ENCODE data around the gene PDLIM4. TPM values are rescaled to one million over a fixed set of nuclear protein-coding genes. Genes with fewer than 3 reads are reported as not detected.

PDLIM4 gene
- total RNA-seq, 3 donors from 2014 or later: 0.32 to 0.43 (median 0.35) TPM

DNA sequence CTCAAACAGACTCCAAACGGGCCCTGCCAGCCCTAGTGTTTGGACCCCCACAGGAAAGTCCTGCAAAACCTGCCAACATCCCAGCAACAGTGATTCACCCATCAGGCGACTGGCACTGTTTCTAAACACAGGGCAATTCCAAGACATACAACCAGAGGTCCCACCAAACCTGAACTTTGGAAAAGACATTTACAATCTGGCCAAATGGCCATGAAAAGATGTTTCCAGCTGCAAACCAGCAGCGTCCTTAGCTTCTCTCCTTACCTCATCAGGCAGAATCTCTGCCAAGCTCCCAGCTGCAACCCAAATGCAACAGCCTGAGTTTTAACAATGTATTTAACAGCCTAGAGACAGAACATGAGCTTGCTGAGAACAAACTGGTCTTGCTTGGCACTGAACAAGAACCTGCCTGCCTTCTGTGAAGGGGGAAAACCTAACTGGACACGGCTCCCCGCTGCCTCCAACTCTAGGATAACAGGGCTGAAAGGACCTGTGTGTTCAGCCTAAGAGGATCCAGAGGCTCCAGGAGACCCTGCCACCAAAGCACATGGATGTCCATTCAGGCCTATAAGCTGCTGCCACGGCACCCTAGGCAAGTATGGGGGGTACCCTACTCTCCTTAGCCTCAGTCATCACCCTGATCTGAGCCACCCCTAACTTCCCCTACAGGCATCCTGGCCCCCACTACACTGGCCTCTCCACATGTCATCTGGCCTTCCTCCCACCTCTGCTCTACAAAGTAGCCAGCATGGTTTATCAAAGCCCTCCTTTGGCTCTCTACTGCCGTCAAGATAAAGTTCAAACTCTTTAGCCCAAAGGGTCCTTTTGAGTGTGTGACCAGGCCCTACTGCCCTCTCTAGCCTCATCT, 35.5 kb upstream of the PDLIM4 start:
- Mint-ChIP-seq H3K36me3 (ENCODE audit: insufficient read depth) (no peaks in the 10 kb centered on the region), H3K4me3 (no peak overlapping the region), H3K9me3 (no peaks in the 10 kb centered on the region), H3K4me1 (ENCODE audit: low read depth) (peaks cover 12% of the 10 kb centered on the region), H3K27me3 (ENCODE audit: low read depth) (peaks cover 4% of the 10 kb centered on the region)
- no peak for DNase-seq
- no peak for ATAC-seq

DNA sequence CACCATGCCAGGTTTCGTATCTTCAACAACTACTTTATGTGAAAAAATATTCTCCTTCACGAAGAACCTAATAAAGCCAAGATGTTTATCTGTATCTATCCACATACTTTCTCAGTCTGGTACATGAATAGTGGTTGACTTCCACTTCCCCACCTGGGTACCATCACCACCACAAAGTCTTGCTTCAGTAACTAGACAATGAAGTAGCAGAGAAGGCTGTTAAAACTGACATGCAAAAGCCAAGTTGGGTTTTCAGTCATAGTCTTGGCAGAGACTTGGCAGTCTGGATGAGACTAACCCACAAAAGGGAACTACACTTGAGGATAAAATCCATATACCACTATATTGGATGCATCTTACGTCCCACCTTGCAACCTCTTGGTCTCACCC, 34.9 kb upstream of the PDLIM4 start:
- peaks cover 5% of the 10 kb centered on the region for H3K27me3 Mint-ChIP-seq (ENCODE audit: low read depth)
- DNase-seq: no peak
- no peaks in the 10 kb centered on the region for H3K36me3 Mint-ChIP-seq (ENCODE audit: insufficient read depth)
- peaks cover 13% of the 10 kb centered on the region for H3K4me1 Mint-ChIP-seq (ENCODE audit: low read depth)
- H3K9me3 Mint-ChIP-seq: no peaks in the 10 kb centered on the region
- no peak overlapping the region for H3K4me3 Mint-ChIP-seq
- ATAC-seq: no peak

GRCh38 chr5:132223861-132224260, 33.6 kb upstream of the PDLIM4 start:
- Mint-ChIP-seq H3K4me1 (ENCODE audit: low read depth) (peaks cover 13% of the 10 kb centered on the region), H3K4me3 (no peak overlapping the region), H3K27me3 (ENCODE audit: low read depth) (peaks cover 5% of the 10 kb centered on the region), H3K36me3 (ENCODE audit: insufficient read depth) (no peaks in the 10 kb centered on the region), H3K9me3 (no peaks in the 10 kb centered on the region)
- ATAC-seq (no peak), DNase-seq (no peak)

DNA sequence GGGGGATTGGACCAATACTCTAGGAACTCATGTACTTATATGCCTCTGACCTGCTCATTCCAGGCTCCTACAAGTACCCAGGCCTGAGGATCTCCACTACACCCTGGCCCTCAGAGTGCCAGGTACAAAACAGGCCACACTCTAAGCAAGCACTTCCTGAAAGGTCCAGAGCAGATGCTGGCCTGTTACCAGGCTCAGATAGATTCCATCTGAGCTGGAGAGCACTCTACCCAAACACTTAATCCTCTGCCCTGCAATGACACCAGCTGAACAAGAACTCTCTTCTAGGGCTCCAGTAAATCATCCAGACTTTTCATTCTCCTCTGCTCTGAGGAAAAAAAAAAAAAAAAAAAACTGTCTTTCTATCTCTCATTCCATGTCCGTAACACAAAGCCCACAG, 32.8 kb upstream of the PDLIM4 start:
- Mint-ChIP-seq H3K27me3 (ENCODE audit: low read depth) (peaks cover 13% of the 10 kb centered on the region), H3K4me3 (no peak overlapping the region), H3K9me3 (no peaks in the 10 kb centered on the region), H3K36me3 (ENCODE audit: insufficient read depth) (peaks cover 2% of the 10 kb centered on the region), H3K4me1 (ENCODE audit: low read depth) (peaks cover 15% of the 10 kb centered on the region)
- no peak for DNase-seq
- ATAC-seq: no peak

DNA sequence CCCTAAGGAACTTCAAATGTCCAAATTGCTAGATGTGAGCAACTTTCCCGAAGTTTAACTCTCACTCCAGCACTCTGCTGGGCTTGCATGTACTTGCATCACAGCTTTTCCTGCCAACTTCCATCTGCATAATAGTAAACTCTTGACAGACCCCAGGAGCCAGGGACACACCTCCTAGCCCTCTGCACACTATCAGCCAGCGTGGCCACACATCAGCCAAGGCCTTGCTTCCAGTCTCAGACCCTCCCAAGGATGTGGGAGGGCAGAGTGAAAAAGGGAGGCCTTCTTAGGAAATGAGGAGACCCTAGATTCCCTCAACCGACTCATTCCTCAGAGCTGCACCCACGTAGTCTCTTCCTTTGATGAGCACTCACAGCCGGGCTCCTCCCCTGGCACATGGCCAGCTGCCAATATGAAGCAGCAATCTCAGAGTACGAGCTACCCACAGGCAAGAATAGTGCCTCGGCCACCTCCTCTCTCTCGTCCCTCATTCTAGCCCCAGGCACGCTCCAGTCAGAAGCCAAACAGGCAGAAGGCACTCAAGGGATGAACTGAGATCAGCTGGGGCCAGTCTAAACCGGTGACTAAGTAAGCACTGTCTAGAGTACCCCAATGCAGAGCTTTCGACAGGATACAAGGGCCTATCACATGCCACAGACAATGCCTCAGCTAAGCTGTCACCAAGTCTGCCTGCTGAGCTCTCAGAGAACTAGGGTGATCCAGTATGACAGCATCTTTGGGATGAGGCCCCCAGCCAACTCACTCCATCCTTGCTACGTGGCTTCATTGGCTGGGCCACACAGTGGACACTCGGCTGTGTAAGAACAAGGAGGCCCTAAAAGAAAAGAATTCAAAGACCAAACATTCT, 32.1 kb upstream of the PDLIM4 start:
- ATAC-seq: peak in 1 of 2 donors; percentile 32
- peaks cover 17% of the 10 kb centered on the region for H3K4me1 Mint-ChIP-seq (ENCODE audit: low read depth)
- peak overlapping the region; percentile 14 for H3K4me3 Mint-ChIP-seq
- DNase-seq: peak; percentile 23
- peaks cover 2% of the 10 kb centered on the region for H3K36me3 Mint-ChIP-seq (ENCODE audit: insufficient read depth)
- no peaks in the 10 kb centered on the region for H3K9me3 Mint-ChIP-seq
- H3K27me3 Mint-ChIP-seq (ENCODE audit: low read depth): peaks cover 16% of the 10 kb centered on the region

GRCh38 chr5:132226516-132227234, 30.8 kb upstream of the PDLIM4 start:
- peaks cover 20% of the 10 kb centered on the region for H3K4me1 Mint-ChIP-seq (ENCODE audit: low read depth)
- H3K9me3 Mint-ChIP-seq: no peaks in the 10 kb centered on the region
- H3K36me3 Mint-ChIP-seq (ENCODE audit: insufficient read depth): peaks cover 2% of the 10 kb centered on the region
- DNase-seq: no peak
- ATAC-seq: no peak
- peak overlapping the region; percentile 54 for H3K4me3 Mint-ChIP-seq
- H3K27me3 Mint-ChIP-seq (ENCODE audit: low read depth): peaks cover 22% of the 10 kb centered on the region

DNA sequence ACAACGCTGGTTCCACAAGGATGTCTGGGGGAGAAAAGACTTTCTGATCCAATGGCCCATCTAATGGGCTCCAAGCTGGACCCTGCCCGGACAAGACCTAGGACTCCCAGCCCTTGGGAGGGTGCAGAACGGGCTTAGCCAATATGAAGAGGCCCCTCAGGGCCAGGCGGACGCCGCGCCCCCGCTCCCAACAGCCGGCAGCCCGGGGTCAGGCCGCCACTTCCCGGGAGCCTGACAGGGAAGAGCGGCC, 30.3 kb upstream of the PDLIM4 start:
- Mint-ChIP-seq H3K4me3 (peak overlapping the region; percentile 54), H3K36me3 (ENCODE audit: insufficient read depth) (peaks cover 2% of the 10 kb centered on the region), H3K9me3 (no peaks in the 10 kb centered on the region), H3K27me3 (ENCODE audit: low read depth) (peaks cover 22% of the 10 kb centered on the region), H3K4me1 (ENCODE audit: low read depth) (peaks cover 20% of the 10 kb centered on the region)
- ATAC-seq (no peak), DNase-seq (no peak)

DNA sequence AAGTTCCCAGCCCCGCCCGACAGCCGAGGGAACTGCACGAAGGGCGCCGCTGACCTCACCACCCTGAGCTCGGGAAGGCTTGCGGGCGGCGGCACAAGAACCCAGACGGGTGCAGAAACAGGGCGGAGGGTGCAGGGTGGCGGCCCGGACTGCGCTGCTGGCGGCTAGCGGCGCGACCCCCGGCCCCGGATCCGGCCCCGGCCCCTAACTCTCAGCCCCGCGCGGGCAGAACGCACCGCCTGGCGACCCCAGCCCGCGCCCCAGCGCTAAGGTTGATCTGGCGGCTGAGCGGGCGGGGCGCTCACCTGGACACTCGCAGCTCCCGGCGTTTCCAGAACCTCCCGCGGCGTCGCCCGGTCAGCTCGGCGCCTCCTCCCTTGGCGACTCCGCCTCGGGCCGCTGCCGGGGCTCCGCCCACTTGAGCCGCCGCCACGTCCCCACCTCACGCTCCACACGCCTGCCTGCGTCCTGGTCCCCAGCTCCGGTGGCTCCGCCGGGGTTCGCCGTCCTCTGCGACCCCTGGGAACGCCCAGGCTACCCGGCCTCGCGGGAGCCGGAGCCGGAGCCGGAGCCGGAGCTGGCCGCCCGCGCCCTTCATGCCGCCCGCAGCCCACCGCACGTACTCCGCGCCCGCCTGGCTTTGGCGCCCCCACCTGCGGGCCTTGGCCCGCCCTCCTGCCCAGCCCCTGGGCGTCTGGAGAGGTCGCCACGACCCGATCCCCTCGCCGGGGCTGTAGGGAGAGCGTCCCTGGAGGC, 29.8 kb upstream of the PDLIM4 start, which contains the start of gene P4HA2:
TSS of gene P4HA2 (minus strand) at position 369 of the 756 bp plus-strand sequence. CDS start 9,227 bp downstream, outside the sequence.
- H3K4me1 Mint-ChIP-seq (ENCODE audit: low read depth): peaks cover 20% of the 10 kb centered on the region
- H3K27me3 Mint-ChIP-seq (ENCODE audit: low read depth): peaks cover 22% of the 10 kb centered on the region
- ATAC-seq (peak; percentile 79 to 85), DNase-seq (peak; percentile 13)
- peaks cover 2% of the 10 kb centered on the region for H3K36me3 Mint-ChIP-seq (ENCODE audit: insufficient read depth)
- no peaks in the 10 kb centered on the region for H3K9me3 Mint-ChIP-seq
- peak within 1 kb of the TSS; percentile 54 for H3K4me3 Mint-ChIP-seq

DNA sequence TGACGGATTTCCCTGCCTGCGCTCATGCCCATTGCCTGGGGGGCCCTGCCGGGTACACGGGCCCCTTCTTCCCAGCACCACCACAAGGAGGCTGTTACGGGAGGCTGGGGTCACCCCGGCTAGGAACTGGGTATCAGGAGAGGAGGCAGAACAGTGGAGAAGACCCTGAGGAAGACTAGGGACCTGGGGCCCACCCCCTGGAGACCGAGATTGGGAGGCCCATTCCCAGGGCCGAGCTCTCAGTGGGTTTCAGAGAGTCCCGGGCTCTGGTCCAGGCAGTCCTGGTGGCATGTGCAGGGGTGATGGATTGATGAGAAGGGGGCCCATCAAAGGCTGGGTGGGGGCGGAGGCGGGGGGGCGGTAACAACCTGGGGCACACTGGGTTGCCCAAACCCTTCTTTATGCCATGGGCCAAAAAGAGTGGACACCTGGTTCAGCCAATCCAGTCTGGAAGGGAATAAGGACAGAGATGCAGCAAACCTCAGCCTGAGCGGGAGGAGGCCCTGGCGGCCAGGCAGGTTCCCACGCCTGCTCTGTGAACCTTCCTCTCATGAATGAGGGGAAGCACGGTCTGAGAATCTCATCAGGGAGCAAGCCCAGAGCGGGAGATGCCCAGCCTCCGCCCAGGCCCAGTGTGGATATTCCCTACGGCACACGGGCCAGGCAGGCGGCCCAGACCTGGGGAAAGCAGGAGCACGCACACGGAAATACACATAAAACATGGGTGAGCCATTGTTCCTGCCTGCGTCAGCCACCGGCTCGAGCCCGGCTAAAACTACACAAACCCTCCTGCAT, 29.1 kb upstream of the PDLIM4 start:
- Mint-ChIP-seq H3K36me3 (ENCODE audit: insufficient read depth) (peaks cover 2% of the 10 kb centered on the region), H3K4me1 (ENCODE audit: low read depth) (peaks cover 20% of the 10 kb centered on the region), H3K4me3 (peak overlapping the region; percentile 53), H3K9me3 (no peaks in the 10 kb centered on the region), H3K27me3 (ENCODE audit: low read depth) (peaks cover 22% of the 10 kb centered on the region)
- DNase-seq: no peak
- ATAC-seq: no peak

GRCh38 chr5:132229236-132229635, 28.3 kb upstream of the PDLIM4 start:
- ATAC-seq (no peak), DNase-seq (no peak)
- Mint-ChIP-seq H3K9me3 (no peaks in the 10 kb centered on the region), H3K36me3 (ENCODE audit: insufficient read depth) (peaks cover 2% of the 10 kb centered on the region), H3K27me3 (ENCODE audit: low read depth) (peaks cover 22% of the 10 kb centered on the region), H3K4me1 (ENCODE audit: low read depth) (peaks cover 20% of the 10 kb centered on the region), H3K4me3 (peak overlapping the region; percentile 53)

- no peak for ATAC-seq
- Mint-ChIP-seq H3K36me3 (ENCODE audit: insufficient read depth) (peaks cover 2% of the 10 kb centered on the region), H3K4me1 (ENCODE audit: low read depth) (peaks cover 12% of the 10 kb centered on the region), H3K4me3 (no peak overlapping the region), H3K27me3 (ENCODE audit: low read depth) (peaks cover 22% of the 10 kb centered on the region), H3K9me3 (no peaks in the 10 kb centered on the region)
- no peak for DNase-seq
Measured at GRCh38 chr5:132230871-132231270, 26.6 kb upstream of the PDLIM4 start.

DNA sequence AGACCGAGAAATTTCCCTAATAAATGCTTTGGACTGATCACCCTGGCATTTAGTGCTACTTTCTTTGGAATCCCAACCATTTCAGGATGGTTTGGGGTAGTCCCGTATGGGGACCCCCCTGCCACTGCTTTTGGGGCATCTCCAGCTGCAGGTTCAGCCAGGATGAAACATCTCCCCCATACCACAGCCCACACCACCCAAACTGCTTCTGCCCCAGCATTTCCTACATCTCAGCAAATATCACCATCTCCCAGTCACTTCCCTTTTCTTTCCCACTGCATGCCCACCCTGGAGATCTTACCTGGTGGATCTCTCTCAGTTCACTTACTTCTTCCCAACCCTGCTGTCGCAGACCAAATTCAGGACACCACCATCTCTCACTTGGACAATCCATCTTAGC, 25.0 kb upstream of the PDLIM4 start:
- Mint-ChIP-seq H3K27me3 (ENCODE audit: low read depth) (peaks cover 17% of the 10 kb centered on the region), H3K9me3 (no peaks in the 10 kb centered on the region), H3K4me3 (no peak overlapping the region), H3K36me3 (ENCODE audit: insufficient read depth) (peaks cover 2% of the 10 kb centered on the region), H3K4me1 (ENCODE audit: low read depth) (peaks cover 8% of the 10 kb centered on the region)
- DNase-seq (no peak), ATAC-seq (no peak)

DNA sequence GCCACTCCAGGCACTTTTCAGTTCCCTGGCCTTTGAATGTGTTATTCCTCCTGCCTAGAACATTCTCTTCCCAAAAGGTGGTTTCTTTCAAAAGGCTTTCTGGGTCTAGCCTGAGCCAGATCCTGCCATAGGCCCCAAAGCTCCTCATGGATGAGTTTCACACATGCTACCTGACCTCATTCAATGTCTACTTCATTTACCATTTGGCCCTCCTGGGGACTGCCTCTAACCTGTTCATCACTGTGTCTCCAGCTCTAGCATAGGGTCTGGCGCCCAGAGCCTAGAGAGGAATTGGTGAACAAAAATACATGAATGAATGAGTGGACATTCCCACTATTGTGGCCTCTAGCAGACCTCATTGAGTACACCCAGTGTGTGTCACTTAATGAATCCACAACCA, 24.4 kb upstream of the PDLIM4 start:
- no peaks in the 10 kb centered on the region for H3K9me3 Mint-ChIP-seq

More for the DNA sequence above, 24.4 kb upstream of the PDLIM4 start:
- no peak overlapping the region for H3K4me3 Mint-ChIP-seq
- peaks cover 8% of the 10 kb centered on the region for H3K4me1 Mint-ChIP-seq (ENCODE audit: low read depth)
- peaks cover 2% of the 10 kb centered on the region for H3K36me3 Mint-ChIP-seq (ENCODE audit: insufficient read depth)
- peaks cover 17% of the 10 kb centered on the region for H3K27me3 Mint-ChIP-seq (ENCODE audit: low read depth)
- DNase-seq (no peak), ATAC-seq (no peak)

Data from activated T-cell treated with anti-CD3 and anti-CD28 coated beads, Interleukin-2, amount 50 U/mL, for 4 hours (primary cell).